Measurements from ENCODE around the gene AHI1.
"Not testable (repeated sequence)": the region's sequence is repeated elsewhere in the genome, so short reads cannot be mapped to it uniquely, and the experiment has no call there.

The AHI1 gene

DNA sequence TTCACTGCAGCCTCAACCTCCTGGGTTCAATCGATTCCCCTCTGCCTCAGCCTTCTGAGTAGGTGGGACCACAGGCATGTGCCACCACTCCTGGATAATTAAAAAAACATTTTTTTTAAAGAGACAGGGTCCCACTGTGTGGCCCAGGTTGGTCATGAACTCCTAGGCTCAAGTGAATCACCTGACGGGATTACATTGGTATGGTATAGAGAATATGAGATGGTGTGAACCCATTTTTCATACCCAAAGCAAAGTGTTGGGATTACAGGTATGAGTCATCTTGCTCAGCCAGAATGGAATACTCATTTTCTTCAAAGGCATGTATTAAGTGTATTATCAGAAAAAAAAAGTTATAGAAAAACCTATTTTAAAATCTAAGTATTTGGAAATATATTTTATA is 114.2 kb downstream of the AHI1 start:
- no peak for DNase-seq

DNA sequence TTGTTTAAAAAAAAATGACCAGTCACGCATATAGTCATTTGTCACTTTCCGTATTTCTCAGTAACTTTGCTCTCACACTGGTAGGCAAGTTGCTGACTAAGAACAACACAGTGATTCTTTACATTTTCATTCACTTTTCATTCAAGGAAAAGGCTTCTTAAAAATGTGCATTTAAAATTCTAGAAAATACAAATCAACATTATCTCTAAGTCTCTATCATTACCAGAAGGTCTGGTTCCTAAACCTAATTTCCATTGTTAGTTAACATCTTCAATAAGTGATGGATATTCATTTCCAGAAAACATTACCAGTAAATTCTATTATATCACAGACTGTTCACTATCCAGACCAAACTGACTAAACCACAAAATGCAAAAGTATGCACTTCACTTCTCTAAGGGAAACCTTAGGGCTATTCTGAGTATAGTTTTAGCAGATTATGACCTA is 115.3 kb downstream of the AHI1 start:
- DNase-seq, result no peak

DNA sequence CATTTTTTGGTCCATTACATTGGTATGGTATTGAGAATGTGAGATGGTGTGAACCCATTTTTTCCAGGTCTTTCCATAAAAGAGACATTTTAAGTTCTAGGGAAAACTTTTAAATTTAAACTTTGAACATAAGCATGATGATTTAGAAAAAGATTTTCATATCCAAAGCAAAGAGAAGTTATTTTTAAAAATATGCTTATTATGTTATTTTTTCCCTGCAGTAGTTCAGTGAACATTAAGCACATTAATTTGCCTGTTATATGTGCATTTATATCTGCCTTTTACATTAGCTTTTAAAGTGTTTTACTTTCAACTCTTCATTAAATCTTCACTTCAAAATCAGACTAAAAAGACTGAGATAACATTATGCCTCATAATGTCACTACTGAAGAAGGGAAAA is 116.7 kb downstream of the AHI1 start:
- no peak for DNase-seq

DNA sequence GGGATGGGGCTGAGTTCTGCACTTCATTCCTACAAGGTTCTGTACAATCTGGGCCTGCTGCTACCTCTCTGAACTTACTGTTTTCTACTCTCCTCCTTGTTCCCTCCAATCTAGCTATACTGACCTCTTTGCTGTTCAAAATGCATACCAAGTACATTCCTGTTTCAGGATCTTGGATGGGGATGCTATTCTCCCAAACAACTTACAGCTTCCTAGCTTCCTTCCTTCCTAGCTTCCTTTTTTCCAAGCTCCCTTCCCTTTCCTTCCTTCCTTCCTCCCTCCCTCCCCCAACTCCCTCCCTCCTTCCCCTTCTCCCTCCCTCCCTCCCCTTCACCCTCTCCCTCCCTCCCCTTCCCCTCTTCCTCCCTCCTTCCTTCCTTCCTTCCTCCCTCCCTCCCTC is 117.9 kb downstream of the AHI1 start:
- no peak for DNase-seq

DNA sequence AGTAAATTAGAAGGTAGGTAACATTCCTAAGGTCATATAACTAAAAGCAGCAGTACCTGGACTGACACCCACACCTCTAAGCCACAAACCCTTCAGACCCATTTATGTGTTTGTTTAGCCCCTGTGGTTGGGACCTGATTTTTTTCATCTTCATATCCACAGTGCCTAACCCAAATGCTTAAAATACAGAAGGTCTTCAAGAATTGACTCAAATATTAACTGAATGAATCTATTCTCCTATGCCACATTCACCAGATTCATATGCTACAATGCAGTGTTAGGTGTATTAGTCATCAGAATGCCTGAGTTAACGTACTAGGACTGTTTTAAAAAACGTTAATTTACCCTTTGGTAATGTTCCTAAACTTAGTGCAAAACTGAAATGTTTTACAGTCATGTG is 124.8 kb downstream of the AHI1 start:
- no peak for DNase-seq

DNA sequence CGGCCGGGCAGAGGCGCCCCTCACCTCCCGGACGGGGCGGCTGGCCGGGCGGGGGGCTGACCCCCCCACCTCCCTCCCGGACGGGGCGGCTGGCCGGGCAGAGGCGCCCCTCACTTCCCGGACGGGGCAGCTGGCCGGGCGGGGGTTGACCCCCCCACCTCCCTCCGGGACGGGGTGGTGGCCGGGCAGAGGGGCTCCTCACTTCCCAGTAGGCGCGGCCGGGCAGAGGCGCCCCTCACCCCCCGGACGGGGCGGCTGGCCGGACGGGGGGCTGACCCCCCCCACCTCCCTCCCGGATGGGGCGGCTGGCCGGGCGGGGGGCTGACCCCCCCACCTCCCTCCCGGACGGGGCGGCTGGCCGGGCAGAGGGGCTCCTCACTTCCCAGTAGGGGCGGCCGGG is 133.9 kb downstream of the AHI1 start:
- DNase-seq, result not testable (repeated sequence)

DNA sequence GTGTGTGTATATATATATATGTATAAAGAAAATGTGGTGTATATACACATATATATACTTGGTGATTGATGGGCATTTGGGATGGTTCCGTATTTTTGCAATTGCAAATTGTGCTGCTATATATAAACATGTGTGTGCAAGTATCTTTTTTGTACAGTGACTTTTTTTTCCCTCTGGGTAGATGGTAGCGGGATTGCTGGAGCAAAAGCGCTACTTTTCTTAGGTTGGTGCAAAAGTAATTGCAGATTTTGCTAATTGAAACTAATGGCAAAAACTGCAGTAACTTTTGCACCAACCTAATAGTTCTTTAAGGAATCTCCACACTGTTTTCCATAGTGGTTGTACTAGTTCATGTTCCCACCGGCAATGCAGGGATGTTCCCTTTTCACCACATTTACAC is 135.4 kb downstream of the AHI1 start:
- DNase-seq, result no peak

DNA sequence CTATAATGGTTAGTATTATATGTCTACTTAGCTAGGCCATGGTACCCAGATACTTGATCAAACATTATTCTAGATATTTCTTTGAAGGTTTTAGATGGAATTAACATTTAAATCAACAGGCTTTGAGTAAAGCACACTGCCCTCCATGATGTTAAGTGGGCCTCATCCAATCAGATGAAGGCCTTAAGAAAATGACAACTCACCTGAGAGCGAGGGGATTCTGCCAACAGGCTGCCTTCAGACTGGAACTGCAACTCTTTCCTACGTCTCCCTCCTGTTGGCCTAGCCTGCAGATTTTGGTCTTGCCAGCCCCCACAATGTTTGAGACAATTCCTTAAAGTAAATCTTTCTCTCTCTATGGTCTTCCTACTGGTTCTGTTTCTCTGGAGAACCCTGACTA is 137.3 kb downstream of the AHI1 start:
- DNase-seq, result no peak

DNA sequence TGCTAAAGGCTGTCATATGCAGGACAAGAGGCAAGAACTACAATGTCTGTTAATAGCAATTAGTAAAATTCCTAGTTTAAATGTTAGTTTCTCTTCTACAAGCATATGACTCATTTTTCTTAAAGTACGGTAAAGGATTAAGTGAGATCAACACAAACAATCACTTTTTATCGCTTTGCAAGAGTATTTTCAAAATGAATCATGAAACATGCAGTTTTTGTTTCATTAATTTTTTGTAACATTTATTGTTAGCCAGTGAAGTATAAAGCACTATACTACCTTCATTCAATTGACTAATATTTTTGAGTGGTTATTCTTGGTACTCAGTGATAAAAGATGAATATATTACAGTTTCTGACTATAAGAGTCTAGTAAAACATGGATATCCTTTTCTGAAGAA is 138.6 kb downstream of the AHI1 start:
- DNase-seq, result no peak

DNA sequence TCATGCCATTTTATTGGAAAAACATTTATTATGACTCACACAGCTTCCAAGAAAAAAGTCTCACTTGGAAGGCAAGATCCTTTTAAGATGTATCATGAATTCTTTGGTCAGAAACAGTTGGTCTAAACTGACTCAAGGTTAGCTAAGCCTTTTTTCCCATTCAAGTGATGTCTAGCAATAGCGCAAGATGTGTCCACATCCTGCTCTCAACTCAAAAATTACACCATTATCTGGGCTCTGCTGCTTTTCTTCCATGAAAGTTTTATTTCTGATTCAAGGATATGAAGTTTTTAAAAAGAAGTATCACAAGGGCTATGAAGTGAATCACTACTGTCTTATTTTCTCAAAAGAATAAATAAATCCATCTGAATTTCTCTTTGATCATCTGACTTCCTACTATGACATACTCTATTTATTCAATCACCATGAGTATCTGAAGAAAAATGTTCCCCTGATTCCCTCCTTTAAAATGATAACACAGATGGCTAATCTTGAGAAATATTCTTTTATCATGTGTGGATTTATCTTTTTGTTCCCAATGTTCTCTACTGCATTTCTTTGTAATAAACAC is 139.2 kb downstream of the AHI1 start:
- no peak for DNase-seq

DNA sequence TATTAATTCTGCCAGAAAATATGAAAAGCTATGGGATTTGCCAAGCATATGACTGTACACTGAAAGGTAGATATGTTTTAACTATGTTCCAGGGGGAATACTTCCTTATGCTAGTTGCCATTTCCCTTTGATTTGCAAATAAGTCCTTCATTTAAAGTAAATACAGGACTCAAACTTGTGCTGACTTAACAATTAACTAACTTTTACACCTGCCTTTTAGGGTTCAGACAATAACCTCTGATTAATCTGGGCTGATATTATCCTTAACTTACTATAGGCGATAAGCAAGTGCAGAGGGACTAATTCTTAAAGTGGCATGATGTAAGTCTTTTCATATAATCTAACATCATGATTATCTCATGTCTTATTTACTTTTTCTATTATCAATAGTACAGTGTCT is 143.1 kb downstream of the AHI1 start:
- DNase-seq, result no peak

DNA sequence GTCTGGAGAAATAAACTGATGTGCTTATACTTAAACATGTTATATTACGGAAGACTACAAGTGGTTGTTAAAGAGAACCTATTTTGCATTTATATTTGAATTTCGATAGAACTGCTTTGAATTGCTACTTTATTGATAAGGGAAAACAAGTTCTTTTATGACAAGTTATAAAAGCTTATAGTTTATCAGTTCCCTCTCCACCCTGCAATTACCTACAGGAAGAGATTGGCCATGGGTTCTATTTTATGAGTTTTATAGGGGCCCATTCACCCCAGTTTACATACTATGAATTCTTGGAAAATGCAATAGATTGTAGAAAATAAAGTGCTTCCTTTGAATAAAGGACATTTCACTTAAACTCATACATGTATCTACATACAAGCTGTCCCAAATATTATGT is 144.4 kb downstream of the AHI1 start:
- DNase-seq, result no peak

DNA sequence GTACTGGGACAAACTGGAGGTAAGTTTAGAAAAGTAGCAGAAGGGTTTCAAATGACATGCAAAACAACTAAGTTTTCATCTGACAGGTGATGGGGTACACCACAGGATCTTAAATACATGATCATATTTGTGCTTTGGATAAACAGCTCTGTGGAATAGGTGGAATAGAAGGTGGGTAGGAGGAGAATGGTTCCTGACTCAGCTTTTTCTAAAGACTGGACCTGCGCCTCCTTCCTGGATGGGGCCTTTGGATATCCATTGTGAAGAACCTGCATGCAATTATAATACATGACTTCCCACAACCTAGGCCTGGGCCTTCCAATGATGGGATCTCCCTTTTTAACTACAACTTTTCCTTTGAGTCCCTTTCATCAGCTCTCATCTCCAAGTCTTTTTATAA is 145.9 kb downstream of the AHI1 start:
- DNase-seq, result no peak

DNA sequence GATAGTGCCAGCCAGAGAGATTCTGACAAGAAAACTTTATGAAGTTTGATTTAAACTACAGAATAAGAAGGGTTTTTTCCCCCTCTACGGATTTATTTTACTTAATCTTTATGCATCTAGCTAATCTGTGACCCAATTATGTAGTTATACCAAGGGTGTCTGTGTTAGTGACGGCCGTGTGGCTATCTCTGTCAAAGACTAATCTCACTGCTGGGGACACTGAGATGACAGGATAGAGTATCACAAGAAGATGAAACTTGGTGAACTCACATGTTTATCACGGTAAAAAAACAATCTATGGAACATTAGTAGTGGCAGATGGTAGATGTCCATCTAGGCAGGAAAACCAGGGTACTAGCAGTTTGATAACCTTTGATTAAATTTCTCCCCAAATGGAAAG is 149.7 kb downstream of the AHI1 start:
- DNase-seq, result no peak

DNA sequence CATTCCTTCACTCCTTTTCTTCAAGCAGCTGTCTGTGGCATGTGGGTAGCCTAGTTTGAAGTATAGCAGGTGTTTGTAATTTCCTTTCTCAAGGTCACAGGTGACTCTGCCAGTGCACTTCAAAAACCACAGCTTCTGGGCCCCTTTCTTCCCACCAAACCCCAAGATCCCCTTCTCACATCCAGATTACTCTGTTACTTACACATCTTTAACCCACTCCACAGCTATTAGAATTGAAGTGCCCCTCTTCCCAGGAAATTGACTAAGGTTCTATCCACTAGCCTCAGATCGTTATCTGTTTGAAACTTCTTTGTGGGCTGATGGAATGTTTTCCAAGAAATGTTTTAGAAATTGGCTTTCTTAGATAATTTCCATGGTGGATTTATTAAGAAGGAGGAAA is 150.8 kb downstream of the AHI1 start:
- DNase-seq, result no peak

DNA sequence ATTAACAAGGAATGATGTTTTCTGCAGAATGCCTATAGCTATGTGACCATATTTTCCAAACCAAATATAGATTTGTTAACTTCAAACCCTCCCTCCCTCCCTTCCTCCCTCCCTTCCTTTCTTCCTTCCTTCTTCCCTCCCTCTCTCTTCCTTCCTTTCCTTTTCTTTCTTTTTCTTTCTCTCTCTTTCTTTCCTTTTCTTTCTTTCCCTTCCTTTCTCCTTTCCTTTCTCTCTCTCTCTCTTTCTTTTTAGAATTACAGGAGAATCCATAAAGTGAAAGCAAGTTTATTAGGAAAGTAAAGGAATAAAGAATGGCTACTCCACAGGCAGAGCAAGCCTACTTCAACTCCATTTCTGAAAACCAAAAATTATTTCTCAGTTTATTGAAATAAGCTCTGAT is 153.0 kb downstream of the AHI1 start:
- DNase-seq, result no peak

DNA sequence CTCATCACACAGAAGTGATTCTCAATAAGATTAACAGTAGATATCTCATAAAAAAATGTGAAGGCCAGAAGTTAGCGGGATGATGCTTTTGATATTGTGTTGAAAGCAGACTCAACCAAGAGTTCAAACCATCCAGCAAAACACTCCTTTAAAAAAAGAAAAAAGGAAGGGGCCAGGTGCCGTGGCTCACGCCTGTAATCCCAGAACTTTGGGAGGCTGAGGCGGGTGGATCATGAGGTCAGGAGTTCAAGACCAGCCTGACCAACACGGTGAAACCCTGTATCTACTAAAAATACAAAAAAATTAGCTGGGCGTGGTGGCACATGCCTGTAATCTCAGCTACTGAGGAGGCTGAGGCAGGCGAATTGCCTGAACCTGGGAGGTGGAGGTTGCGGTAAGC is 157.6 kb downstream of the AHI1 start:
- DNase-seq, result not testable (repeated sequence)

DNA sequence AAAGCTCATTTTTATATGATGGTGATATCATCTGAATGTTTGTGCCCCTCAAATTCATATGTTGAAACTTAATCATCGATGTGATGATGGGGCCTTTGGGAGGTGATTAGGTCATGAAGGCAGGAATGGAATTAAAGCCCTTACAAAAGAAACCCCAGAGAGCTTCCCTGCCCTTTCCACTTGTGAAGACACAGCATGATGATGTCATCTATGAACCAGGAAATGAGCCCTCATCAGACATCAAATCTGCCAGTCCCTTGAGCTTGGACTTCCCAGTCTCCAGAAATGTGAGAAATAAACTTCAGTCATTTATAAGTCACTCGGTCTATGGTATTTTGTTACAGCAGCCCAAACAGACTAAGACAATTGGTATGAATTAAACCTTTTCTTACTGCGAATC is 163.4 kb downstream of the AHI1 start:
- no peak for DNase-seq

DNA sequence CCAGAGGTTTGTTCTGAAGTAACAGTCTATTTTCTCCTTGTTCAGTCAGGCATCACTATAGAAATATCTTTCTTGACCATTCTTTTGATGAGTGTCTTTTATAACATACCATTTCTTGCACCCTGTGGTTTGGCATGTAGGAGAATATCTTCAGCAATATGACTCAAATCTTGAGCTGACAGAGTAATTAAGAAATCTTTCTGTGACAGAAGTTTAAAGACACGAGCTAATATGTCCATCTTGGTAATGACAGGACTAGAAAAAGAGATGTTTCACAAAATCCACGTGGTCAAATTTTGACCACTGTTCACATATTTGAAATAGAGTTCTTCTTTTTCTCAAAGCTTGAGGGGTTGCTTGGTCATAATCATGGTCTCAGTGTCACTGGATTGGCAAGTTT is 166.5 kb downstream of the AHI1 start:
- no peak for DNase-seq

DNA sequence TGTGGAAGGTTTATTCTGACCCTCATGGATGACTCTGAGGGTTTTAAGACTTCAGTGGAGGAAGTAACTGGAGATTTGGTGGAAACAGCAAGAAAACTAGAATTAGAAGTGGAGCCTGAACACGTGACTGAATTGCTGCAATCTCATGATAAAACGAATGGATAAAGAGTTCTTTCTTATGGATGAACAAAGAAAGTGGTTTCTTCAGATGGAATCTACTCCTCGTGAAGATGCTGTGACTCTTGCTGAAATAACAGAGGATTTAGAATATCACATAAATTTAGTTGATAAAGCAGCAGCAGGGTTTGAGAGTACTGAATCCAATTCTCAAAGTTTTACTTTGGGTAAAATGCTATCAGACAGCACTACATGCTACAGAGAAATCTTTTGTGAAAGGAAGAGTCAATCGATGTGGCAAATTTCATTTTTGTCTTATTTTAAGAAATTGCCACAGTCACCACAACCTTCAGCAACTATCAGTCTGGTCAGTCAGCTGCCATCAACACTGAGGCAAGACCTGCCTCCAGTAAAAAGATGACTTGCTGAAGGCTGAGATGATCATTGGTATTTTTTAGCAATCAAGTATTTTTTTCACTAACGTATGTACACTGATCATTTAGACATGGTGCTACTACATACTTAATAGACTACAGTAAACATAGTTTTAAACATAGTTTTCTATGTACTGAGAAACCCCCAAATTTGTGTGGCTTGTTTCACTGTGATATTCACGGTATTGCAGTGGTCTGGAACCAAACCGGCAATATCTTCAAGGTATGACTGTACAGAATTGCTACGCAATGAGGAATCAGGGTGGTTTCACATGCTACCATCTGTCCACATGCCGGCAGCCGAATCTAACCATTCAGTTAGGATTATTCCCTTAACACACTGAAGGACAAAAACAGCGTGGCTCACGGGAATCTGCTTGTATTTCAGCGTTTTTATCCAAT is 167.4 kb downstream of the AHI1 start:
- no peak for DNase-seq

DNA sequence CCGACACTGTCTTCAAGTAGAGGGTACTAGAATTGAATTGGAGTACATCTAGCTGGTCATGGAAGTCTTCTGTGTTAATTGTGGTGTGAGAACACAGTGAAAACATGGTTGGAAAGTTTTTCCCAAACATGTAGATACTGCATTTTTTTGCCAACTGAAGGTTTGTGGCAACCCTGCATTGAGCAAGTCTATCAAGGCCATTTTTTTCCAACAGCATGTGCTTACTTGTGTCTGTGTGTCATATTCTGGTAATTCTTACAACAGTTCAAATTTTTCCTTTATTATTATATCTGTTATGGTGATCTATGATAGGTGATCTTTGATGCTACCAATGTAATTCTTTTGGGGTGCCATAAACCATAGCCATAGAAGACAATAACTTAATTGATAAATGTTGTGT is 169.4 kb downstream of the AHI1 start:
- no peak for DNase-seq

DNA sequence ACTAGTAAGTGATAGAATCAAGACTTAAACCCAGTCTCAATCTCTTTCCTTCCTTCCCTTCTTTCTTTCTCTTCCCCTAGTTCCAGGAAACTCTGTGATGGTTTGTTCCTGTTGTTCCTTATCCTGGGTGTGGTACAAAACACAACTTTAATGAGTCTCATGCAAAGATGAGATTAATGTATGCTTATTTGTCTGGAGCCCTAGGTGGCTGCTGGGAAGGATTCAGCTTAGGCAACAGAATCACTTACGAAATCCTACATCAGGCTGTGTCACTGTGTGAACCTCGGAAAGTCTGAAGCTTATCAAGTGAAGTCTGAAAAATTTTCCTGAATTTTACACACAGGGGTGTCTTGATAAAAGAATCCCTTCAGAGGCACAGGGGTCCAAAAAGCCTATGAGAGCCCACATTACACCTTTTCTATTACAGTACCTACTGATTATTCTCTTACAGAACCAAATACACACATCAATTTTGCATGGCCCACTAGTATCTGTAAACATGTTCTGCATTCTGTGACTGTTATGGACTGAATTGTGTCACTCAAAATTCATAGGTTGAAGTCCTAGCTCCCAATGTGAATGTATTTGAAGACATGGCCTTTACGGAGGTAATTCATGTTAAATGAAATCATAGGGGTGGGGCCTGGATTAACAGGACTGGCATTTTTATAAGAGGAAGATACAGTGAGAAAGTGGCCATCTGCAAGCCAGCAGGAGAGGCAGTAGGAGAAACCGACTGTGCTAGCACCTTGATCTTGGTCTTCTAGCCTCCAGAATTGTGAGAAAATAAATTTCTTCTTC is 171.7 kb downstream of the AHI1 start:
- DNase-seq, result no peak

DNA sequence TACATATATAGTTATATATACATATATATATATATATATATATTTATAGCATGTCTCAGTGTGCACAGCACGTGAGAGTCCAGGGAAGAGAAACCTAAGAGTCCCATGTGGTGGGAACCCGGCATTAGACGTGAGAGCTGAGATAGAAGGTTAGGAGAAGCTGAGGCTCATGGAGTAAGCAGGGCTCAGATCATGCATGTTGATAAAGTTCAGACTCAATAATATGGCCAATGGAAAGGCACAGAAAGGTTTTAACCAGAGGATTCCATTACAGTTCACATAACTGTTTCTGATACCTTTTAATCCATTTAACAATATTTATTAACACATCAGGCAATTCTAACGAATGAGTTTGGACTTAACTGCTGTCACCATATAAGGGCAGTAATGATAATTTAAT is 173.0 kb downstream of the AHI1 start:
- no peak for DNase-seq

DNA sequence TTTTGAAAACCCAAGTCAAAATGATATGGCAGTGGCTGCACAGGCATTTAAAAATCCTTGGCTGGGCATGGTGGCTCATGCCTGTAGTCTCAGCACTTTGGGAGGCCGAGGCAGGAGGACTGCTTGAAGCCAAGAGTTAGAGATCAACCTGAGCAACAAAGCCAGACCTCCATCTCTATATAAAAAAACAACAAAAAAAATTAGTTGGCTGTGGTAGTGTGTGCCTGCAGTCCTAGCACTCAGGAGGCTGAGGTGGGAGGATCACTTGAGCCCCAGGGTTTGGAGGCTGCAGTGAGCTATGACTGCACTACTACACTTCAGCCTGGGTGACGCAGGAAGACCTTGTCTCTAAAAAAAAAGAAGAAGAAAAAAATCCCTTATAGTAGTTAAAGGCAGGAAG is 173.6 kb downstream of the AHI1 start:
- no peak for DNase-seq
